ENCODE data around the gene SLC39A2. TPM values are rescaled to one million over a fixed set of nuclear protein-coding genes. Genes with fewer than 3 reads are reported as not detected.
"Not testable (repeated sequence)": the region's sequence is repeated elsewhere in the genome, so short reads cannot be mapped to it uniquely, and the experiment has no call there.

Gene SLC39A2
- total RNA-seq, 1 donor from 2014 or later, result 0.39 TPM

DNA sequence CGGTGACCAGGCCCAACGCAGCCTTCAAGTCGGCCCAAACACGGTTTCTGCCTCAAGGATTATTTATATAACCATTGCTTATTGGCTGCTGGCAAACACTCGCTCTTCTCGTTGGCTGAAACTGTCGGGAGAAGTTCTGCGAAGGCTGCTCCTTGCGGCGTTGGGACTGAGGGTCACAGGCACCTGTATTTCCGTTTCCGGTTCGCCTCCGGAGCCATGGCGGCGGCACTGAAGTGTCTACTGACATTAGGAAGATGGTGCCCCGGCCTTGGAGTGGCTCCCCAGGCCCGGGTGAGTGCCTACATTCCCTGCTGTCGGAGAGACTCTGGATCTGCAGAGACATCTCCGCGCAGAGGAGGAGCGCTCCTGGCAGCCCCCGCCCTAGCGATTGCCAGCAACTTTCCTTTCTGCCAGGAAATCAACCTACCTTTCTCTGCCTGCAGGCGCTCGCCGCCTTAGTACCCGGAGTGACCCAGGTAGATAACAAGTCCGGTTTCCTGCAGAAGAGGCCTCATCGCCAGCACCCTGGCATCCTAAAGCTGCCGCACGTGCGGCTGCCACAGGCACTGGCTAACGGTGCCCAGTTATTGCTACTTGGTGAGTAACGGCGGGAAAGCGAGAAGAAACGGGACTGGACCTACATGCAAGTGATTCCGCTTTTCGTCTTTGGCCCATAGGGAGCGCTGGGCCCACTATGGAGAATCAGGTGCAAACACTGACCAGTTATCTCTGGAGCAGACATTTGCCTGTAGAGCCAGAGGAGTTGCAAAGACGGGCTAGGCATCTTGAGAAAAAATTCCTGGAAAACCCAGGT lies 9.1 kb upstream of the SLC39A2 start, which contains the start of gene METTL17:
METTL17 (plus strand) TSS at position 194 of the 814 bp plus-strand sequence; CDS start at position 217, 23 bp downstream.
- intact Hi-C loops (cut with micrococcal nuclease), result loop anchor here (1.0 to 10.0 kb wide), 4 partner anchors 19 to 645 kb away; partner anchors contain the start of genes PARP2 and TEP1

DNA sequence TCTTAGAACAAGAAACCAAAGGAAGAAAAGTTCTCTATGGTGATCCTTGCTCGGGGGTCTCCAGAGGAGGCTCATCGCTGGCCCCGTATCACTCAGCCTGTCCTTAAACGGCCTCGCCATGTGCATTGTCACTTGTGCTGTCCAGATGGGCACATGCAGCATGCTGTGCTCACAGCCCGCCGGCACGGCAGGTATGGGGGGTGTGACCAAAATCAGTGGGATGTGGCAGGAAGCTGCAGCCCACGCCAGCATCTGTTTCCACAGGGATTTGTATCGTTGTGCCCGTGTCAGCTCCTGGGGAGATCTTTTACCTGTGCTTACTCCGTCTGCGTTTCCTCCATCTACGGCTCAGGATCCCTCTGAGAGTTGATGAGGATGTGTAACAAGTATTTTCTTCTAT lies 2.6 kb upstream of the SLC39A2 start:
- intact Hi-C loops (cut with micrococcal nuclease), result no loop called here

DNA sequence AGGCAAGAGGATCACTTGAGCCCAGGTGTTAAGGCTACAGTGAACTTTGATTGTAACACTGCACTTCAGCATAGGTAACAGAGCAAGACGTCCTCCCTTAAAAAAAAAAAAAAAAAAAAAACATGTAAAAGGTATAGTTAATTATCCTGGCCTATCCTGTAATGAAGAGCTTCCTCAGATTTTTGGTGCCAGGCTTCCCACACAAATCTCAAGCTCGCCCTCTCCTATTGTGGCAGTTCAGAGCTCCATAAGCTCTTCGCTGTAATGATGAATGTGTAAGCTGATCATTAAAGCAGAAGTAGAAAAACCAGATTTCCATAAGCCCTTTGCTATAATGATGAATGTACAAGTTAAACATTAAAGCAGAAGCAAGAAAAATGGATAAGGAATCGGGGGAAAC lies 2.0 kb upstream of the SLC39A2 start:
- intact Hi-C loops (cut with micrococcal nuclease), result no loop called here

- intact Hi-C loops (cut with micrococcal nuclease), result no loop called here
Observed at GRCh38 chr14:20997564-20997963, 1.5 kb upstream of the SLC39A2 start.

DNA sequence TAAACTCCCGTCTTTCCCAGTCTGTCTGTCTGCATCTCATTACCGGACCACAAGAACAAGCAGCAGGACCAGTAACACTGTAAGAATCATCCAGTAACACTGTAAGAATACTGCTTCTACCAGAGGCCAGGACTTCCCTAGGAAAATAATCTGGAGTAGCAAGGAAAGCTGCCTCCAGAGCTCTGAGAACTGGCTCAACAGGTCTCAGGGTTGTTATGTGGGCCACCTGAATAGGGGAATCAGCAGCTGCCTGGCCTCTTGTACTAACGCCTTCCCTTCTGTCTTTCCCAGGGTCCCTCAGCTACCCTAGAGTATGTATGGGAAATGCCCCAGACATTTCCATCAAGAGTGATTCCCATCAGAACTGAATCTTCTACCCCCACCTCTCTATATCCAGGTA lies 954 bp upstream of the SLC39A2 start:
- intact Hi-C loops (cut with micrococcal nuclease), result no loop called here

DNA sequence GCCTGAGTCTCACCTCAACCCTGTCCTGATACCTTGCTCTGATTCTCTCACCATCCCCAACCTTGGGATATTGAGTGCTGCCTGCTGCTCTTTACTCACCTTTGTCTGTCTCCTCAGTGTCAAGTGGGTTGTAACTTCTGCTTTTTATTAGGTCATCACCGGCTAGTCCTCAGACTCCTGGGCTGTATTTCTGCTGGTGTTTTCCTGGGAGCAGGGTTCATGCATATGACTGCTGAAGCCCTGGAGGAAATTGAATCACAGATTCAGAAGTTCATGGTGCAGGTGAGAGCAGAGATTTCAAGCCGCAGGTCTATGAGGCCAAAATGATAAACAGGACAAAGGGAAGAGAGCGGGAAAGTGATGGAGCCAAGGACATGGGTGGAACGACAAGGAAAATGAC lies 498 bp downstream of the SLC39A2 start:
- intact Hi-C loops (cut with micrococcal nuclease), result no loop called here

DNA sequence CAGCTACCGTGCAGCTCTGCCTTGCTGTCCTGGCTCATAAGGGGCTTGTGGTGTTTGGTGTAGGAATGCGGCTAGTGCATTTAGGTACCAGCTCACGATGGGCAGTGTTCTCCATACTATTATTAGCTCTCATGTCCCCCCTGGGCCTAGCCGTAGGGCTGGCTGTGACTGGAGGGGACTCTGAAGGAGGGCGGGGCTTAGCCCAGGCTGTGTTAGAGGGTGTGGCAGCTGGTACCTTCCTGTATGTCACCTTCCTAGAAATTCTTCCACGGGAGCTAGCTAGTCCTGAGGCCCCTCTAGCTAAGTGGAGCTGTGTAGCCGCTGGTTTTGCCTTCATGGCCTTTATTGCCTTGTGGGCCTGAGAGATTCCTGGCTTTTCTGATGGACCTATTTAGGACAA lies 2.1 kb downstream of the SLC39A2 start:
- intact Hi-C loops (cut with micrococcal nuclease), result no loop called here

DNA sequence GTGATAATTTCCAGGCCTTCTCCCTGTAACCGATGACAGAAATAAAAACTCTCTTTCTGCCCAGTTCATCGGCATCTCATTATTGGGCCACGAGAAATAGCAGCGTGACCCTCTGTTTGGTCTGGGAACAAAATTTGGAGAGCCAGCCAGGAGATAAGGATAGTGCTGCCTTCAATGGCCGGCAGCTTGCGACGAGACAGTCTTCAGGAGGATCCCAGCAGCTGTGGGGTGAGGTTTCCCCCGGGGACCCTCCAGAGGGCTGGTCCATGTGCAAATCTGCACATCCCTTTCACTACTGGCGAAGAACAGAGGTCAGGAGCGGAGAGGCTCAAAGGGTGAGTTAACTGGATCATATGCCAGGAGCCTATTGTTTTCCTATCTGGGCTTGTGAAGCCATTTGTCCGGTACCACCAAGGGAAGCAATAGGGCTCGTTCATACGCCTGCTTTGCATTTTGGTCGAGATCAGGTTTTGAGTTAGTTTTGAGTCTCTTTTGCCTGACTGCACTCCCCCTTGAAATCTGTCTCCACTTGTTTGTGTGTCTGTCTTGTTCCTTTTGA lies 4.8 kb downstream of the SLC39A2 start:
- intact Hi-C loops (cut with micrococcal nuclease), result no loop called here

DNA sequence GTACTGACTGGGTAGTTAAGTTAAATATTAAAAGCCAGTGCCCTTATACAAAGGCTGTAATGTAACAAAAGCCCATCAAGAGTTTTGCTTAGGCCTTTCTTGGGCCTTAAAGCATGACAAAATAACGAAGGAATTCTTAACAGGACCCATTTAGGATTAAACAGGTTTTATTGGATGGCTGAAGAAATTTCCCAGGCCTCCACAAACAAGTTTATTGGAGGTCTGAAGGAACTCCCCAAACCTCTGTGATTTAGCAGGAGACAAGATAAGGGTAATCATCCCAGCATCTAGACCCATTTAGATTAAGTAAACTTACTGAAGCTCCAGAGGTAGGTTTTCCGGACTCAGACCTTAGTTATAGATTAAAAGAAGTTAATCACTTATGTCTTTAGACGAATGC lies 10.6 kb downstream of the SLC39A2 start:
- intact Hi-C loops (cut with micrococcal nuclease), result not testable (repeated sequence)

GRCh38 chr14:21011136-21011535 lies 12.0 kb downstream of the SLC39A2 start:
- intact Hi-C loops (cut with micrococcal nuclease), result no loop called here

DNA sequence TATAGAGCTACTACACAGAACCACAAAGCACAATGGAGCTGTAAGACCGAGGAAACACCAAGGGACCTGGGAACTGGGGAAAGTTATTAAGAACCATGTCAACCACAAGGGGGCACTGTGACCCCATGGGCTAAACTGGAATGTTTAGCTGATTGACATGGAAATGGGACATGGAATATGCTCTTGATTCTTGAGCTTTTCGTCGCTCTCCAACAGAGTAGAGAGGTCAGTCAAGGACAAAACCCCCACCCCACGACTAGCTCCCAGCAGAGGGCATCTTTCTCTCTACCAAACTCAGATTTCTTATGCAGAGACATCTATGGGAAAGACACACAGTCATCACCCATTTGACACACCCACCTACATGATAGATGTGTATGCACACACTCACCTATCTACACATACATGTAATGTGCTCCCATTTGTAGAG lies 15.7 kb downstream of the SLC39A2 start:
- intact Hi-C loops (cut with micrococcal nuclease), result loop anchor here (1.0 kb wide), 3 partner anchors 26 to 93 kb away; no protein-coding TSS in a partner anchor

DNA sequence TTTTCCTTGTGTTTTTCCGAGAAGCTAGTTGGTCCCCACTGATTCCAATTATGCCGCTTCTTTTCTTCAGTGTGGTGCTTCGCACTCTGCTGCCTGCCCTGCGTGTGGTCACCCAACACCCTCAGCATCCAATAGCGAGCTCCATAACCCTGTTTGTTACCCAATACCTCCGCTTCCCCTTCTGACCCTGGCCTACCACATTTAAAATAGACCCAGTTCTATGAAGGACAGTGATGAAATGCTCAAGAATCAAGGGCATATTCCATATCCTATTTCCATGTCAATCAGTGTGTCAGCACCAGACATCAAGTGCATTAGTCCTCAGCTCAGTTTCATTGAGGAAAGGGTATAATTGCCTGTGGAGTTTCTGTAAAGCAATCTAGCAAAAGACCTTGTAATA lies 16.2 kb downstream of the SLC39A2 start:
- intact Hi-C loops (cut with micrococcal nuclease), result no loop called here

DNA sequence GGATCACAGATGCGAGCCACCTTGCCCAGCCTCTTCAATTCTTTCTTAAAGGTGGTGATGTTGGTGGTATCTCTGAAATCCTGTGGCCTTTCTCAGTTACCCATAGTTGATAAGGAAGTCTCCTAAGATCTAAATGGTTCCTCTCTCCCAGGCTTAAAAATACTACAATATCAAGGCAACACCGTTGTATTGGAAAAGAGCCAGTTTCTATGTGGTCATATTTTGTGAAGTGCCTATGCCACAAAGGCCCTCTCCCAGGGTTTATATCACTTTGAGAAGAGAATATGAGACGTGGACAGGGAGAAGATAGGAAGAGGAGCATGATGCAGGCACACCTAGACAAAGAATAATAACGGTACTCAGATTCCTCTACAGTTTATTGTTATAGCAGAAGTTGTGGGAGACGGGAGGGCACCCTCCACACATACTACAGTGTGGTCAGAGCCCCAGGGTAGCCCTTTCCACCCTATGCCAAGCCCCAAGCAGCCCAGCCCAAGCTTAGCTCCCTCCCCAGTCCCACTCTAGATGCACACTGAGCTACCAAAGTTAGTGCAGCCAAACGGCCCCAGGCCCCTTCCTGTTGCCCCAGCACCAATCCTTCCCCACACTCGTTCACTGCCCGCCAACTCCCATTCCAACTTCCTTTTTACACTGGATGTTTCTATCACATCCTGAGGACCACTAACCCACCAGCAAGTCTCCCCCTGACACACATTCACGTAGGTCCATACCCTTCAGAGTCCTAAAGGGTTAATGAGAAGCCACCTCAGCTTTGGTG lies 17.5 kb downstream of the SLC39A2 start:
- intact Hi-C loops (cut with micrococcal nuclease), result no loop called here

GRCh38 chr14:21017528-21018245 lies 18.6 kb downstream of the SLC39A2 start:
- intact Hi-C loops (cut with micrococcal nuclease), result no loop called here

- intact Hi-C loops (cut with micrococcal nuclease), result no loop called here
Observed at GRCh38 chr14:21018286-21018685, 19.2 kb downstream of the SLC39A2 start.

- intact Hi-C loops (cut with micrococcal nuclease), result no loop called here
Observed at GRCh38 chr14:21018781-21019180, 19.7 kb downstream of the SLC39A2 start.

- intact Hi-C loops (cut with micrococcal nuclease), result no loop called here
Observed at GRCh38 chr14:21019366-21019765, 20.3 kb downstream of the SLC39A2 start.

GRCh38 chr14:21020977-21021545 lies 22.0 kb downstream of the SLC39A2 start:
- intact Hi-C loops (cut with micrococcal nuclease), result loop anchor here (5.0 kb wide), 1 partner anchor 51 kb away; the partner anchor contains the start of gene ARHGEF40

GRCh38 chr14:21022686-21023085 lies 23.6 kb downstream of the SLC39A2 start:
- intact Hi-C loops (cut with micrococcal nuclease), result loop anchor here (5.0 kb wide), 1 partner anchor 50 kb away; the partner anchor contains the start of gene ARHGEF40

DNA sequence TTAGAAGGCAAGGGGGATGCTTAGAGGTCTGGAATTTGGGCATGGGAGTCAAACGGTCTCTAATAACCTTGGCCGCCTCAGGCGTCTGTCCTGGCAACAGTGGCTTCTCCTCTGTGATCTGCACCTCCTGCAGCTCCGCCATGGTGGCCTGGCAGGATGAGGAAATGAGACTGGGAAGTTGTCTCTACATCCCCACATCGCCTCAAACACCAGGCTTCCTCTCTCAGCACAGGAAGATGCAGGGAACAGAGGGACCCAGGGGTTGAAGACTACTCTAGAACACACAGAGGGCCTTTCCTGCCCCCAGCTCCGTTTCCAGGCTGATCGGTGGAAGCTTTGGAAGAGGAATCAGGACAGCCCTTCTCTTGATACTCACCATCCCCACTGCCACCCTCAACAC lies 24.1 kb downstream of the SLC39A2 start:
- intact Hi-C loops (cut with micrococcal nuclease), result loop anchor here (5.0 kb wide), 1 partner anchor 49 kb away; the partner anchor contains the start of gene ARHGEF40

Measured in T-helper 1 cell treated with Interleukin-12 subunit alpha and Interleukin-12 subunit beta and Interleukin-4 antibody, amounts not matched to agents 30 ng/mL and 1 ng/mL, for 36 hours (primary cell).